ENCODE results near the gene CCDC152.

DNA sequence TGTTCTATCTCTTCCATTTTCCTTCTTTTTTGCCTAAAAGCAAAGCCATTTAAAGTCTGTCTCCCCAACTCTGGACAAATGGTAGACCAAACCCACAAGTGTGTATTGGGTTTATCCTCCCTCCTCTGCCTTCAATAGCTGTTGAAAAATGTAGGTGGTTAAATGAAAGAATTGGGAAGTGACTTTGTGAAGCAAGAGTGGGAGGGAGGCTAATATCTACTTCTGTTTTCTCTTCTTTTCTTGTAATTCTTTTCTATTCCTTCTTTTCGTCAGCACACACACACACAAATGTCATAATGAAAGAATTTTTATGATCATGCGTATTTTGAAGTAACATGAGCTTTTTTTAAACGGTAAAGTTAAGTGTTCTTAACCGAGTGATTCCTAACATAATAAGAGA lies 3.8 kb downstream of the CCDC152 start:
- TF ChIP-seq, protein P1, sequence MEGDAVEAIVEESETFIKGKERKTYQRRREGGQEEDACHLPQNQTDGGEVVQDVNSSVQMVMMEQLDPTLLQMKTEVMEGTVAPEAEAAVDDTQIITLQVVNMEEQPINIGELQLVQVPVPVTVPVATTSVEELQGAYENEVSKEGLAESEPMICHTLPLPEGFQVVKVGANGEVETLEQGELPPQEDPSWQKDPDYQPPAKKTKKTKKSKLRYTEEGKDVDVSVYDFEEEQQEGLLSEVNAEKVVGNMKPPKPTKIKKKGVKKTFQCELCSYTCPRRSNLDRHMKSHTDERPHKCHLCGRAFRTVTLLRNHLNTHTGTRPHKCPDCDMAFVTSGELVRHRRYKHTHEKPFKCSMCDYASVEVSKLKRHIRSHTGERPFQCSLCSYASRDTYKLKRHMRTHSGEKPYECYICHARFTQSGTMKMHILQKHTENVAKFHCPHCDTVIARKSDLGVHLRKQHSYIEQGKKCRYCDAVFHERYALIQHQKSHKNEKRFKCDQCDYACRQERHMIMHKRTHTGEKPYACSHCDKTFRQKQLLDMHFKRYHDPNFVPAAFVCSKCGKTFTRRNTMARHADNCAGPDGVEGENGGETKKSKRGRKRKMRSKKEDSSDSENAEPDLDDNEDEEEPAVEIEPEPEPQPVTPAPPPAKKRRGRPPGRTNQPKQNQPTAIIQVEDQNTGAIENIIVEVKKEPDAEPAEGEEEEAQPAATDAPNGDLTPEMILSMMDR (IDR thresholded peaks at IDR 0.05; ENCODE audit: insufficient read depth, low read depth, low read length), result no peak
- no peak for TF ChIP-seq EZH2 (IDR thresholded peaks at IDR 0.05; ENCODE audit: insufficient read depth, low read length)

Data from astrocyte (in vitro differentiated cells and primary cell).